Left ventricle myocardium inferior (tissue), 1 donor: ENCODE measurements around the gene GPX2. TPM values are rescaled to one million over a fixed set of nuclear protein-coding genes. Genes with fewer than 3 reads are reported as not detected.

Source experiments
- DNase-seq: peaks from one replicate; pipeline ENCODE4 v3.0.0-alpha.2; 2020
- H3K27ac ChIP-seq: fragments of 200-600 bp; replicated peaks from 2 replicates; pipeline ENCODE4 v1.8.0; 2021
- H3K27me3 ChIP-seq: fragments of 200-600 bp; 2 replicates; pipeline ENCODE4 v1.8.0; 2021; ENCODE audit warnings: low read depth
- H3K36me3 ChIP-seq: fragments of 200-600 bp; 2 replicates; pipeline ENCODE4 v1.8.0; 2021
- H3K4me1 ChIP-seq: fragments of 200-600 bp; 2 replicates; pipeline ENCODE4 v1.8.0; 2021
- H3K4me3 ChIP-seq: fragments of 200-600 bp; 2 replicates; pipeline ENCODE4 v1.8.0; 2021; ENCODE audit warnings: mild to moderate bottlenecking, moderate library complexity
- H3K9me3 ChIP-seq: fragments of 200-600 bp; replicated peaks from 2 replicates; pipeline ENCODE4 v1.8.0; 2021
- CTCF ChIP-seq: fragments of 200-600 bp; IDR thresholded peaks from 2 replicates; pipeline ENCODE4 v1.8.0; 2021; ENCODE audit warnings: antibody characterized with exemption, mild to moderate bottlenecking, borderline replicate concordance
- intact Hi-C: fragments of 100-400 bp; cut with micrococcal nuclease; formaldehyde crosslinking; loops from one replicate; pipeline ENCODE4 v1.11.0; 2022
- long read RNA-seq: library from polyadenylated mRNA; unstranded; transcript quantifications from one replicate; pipeline ENCODE4 v2.0.0, GENCODE V29; 2021
- total RNA-seq: library from RNA; stranded (reverse); fragmentation: NEBNext Ultra II Directional; extraction: Animal tissue kit (Norgen Biotek cat#: 25700); gene quantifications from one replicate; pipeline ENCODE4 v1.2.1, GENCODE V29; 2021
- donor health status: DM: no; HTN: yes; CAD: no; lungs with severe emphysema.

Gene GPX2
- total RNA-seq: not detected
- long read RNA-seq: 0 reads

GRCh38 chr14:64942531-64943111 lies at the start of gene GPX2:
TSS of gene GPX2 (minus strand) at chr14:64942745. CDS start at chr14:64942726, 19 bp downstream.
- TF ChIP-seq CTCF: no peak
- H3K9me3 ChIP-seq: no peaks in the 10 kb centered on the region
- peaks cover 2% of the 10 kb centered on the region for H3K4me1 ChIP-seq
- intact Hi-C loops: no loop called here
- H3K36me3 ChIP-seq: no peaks in the 10 kb centered on the region
- H3K4me3 ChIP-seq: no peak within 1 kb of the TSS
- no peak within 1 kb of the TSS for H3K27ac ChIP-seq
- no peaks in the 10 kb centered on the region for H3K27me3 ChIP-seq
- no peak for DNase-seq

- no peak overlapping the region for H3K4me3 ChIP-seq
- H3K36me3 ChIP-seq: no peaks in the 10 kb centered on the region
- H3K4me1 ChIP-seq: peaks cover 33% of the 10 kb centered on the region
- intact Hi-C loops: no loop called here
- H3K27me3 ChIP-seq: no peaks in the 10 kb centered on the region
- DNase-seq: no peak
- no peaks in the 10 kb centered on the region for H3K9me3 ChIP-seq
- no peak overlapping the region for H3K27ac ChIP-seq
- no peak for TF ChIP-seq CTCF
Measured at GRCh38 chr14:64990939-64991338, 48.4 kb upstream of the GPX2 start.

- TF ChIP-seq CTCF: no peak
- H3K4me1 ChIP-seq: peaks cover 34% of the 10 kb centered on the region
- no peaks in the 10 kb centered on the region for H3K36me3 ChIP-seq
- no peak overlapping the region for H3K27ac ChIP-seq
- no peaks in the 10 kb centered on the region for H3K9me3 ChIP-seq
- no peak overlapping the region for H3K4me3 ChIP-seq
- no peak for DNase-seq
- no peaks in the 10 kb centered on the region for H3K27me3 ChIP-seq
- intact Hi-C loops: no loop called here
Measured at GRCh38 chr14:64990296-64990695, 47.8 kb upstream of the GPX2 start.

GRCh38 chr14:64987438-64987767 lies 44.9 kb upstream of the GPX2 start:
- Histone ChIP-seq H3K36me3 (no peaks in the 10 kb centered on the region), H3K27ac (peak overlapping the region; percentile 94), H3K4me3 (peak overlapping the region; percentile 80), H3K27me3 (no peaks in the 10 kb centered on the region), H3K9me3 (no peaks in the 10 kb centered on the region), H3K4me1 (peaks cover 31% of the 10 kb centered on the region)
- intact Hi-C loops: no loop called here
- no peak for TF ChIP-seq CTCF
- no peak for DNase-seq

GRCh38 chr14:64986648-64987437 lies 44.3 kb upstream of the GPX2 start, which contains the start of gene FNTB:
TSS of gene FNTB (plus strand) at chr14:64986895. CDS start at chr14:64986954, 59 bp downstream.
- TF ChIP-seq CTCF: peak; percentile 74
- Histone ChIP-seq H3K4me1 (peaks cover 31% of the 10 kb centered on the region), H3K27ac (peak within 1 kb of the TSS; percentile 94), H3K36me3 (no peaks in the 10 kb centered on the region), H3K9me3 (no peaks in the 10 kb centered on the region), H3K27me3 (no peaks in the 10 kb centered on the region), H3K4me3 (peak within 1 kb of the TSS; percentile 80)
- intact Hi-C loops: no loop called here
- peak; percentile 96 for DNase-seq
